Ecto neural progenitor cell (in vitro differentiated cells): ENCODE data around the gene SLC28A3.

Experiments
- DNase-seq: peaks from one replicate; pipeline ENCODE4 v3.0.0-alpha.2; 2018; ENCODE audit warnings: low spot score

SLC28A3 gene

GRCh38 chr9:84296146-84296843 is 44.3 kb downstream of the SLC28A3 start:
- DNase-seq: no peak

- no peak for DNase-seq
Measured at GRCh38 chr9:84294241-84294950, 46.2 kb downstream of the SLC28A3 start.

GRCh38 chr9:84293001-84293798 is 47.4 kb downstream of the SLC28A3 start:
- DNase-seq: no peak

GRCh38 chr9:84285381-84285780 is 55.2 kb downstream of the SLC28A3 start:
- DNase-seq: no peak

GRCh38 chr9:84283946-84284345 is 56.6 kb downstream of the SLC28A3 start:
- DNase-seq: no peak

- no peak for DNase-seq
Measured at GRCh38 chr9:84278130-84278529, 62.4 kb downstream of the SLC28A3 start.

- no peak for DNase-seq
Measured at GRCh38 chr9:84277646-84278045, 62.9 kb downstream of the SLC28A3 start.

- DNase-seq: no peak
Measured at GRCh38 chr9:84276741-84277140, 63.8 kb downstream of the SLC28A3 start.

GRCh38 chr9:84271921-84272556 is 68.5 kb downstream of the SLC28A3 start:
- DNase-seq: no peak

GRCh38 chr9:84271531-84271900 is 69.0 kb downstream of the SLC28A3 start:
- peak; percentile 69 for DNase-seq

- DNase-seq: no peak
Measured at GRCh38 chr9:84270847-84271530, 69.6 kb downstream of the SLC28A3 start.

GRCh38 chr9:84266087-84266561 is 74.4 kb downstream of the SLC28A3 start:
- no peak for DNase-seq

GRCh38 chr9:84264307-84265029 is 76.1 kb downstream of the SLC28A3 start:
- DNase-seq: no peak

- DNase-seq: peak; percentile 84
Measured at GRCh38 chr9:84261070-84261746, 79.3 kb downstream of the SLC28A3 start.

GRCh38 chr9:84258371-84258770 is 82.2 kb downstream of the SLC28A3 start:
- DNase-seq: no peak

GRCh38 chr9:84255696-84256095 is 84.9 kb downstream of the SLC28A3 start:
- no peak for DNase-seq

GRCh38 chr9:84254972-84255371 is 85.6 kb downstream of the SLC28A3 start:
- DNase-seq: no peak

- no peak for DNase-seq
Measured at GRCh38 chr9:84251921-84252320, 88.6 kb downstream of the SLC28A3 start.

GRCh38 chr9:84241817-84242373 is 98.7 kb downstream of the SLC28A3 start:
- DNase-seq: no peak

- no peak for DNase-seq
Measured at GRCh38 chr9:84239343-84239742, 101.2 kb downstream of the SLC28A3 start.
